Thyroid gland (tissue), 4 donors: ENCODE results near the gene ENOX1.

ENCODE experiments used
- CTCF ChIP-seq, 6 experiments: fragments of 200-600 bp in 3 of 6; fragments of 450-650 bp in 3 of 6; sonication (generic) in 3 of 6; IDR thresholded peaks; one replicate each; pipeline ENCODE4 v1.5.1; 2016 to 2019; ENCODE audit warnings: antibody characterized with exemption in 6 of 6, mild to moderate bottlenecking in 2 of 6, inconsistent platforms in 1 of 6, moderate library complexity in 1 of 6
- POLR2A ChIP-seq, 2 donors: fragments of 450-650 bp; IDR thresholded peaks; one replicate each; pipeline ENCODE4 v1.6.1; 2017; ENCODE audit warnings: antibody characterized with exemption in 2 of 2, mild to moderate bottlenecking in 2 of 2, moderate library complexity in 1 of 2

- no peak for TF ChIP-seq CTCF (IDR thresholded peaks at IDR 0.05)
- no peak for TF ChIP-seq POLR2A (IDR thresholded peaks at IDR 0.05)
Measured at GRCh38 chr13:43269037-43269481, 517.7 kb downstream of the ENOX1 start.
